GM12874 (cell line): ENCODE measurements around the gene LAD1.
A peak's percentile ranks its signal among the peaks of the same experiment; 100 is the strongest.

Experiments
- CTCF ChIP-seq: IDR thresholded peaks from 2 replicates; pipeline ENCODE4 v1.5.1; 2011; ENCODE audit warnings: low read depth, mild to moderate bottlenecking, control low read depth, low read length, moderate library complexity; ENCODE audit not compliant: insufficient read depth

Gene LAD1

GRCh38 chr1:201346987-201347386, 52.1 kb downstream of the LAD1 start:
- no peak for TF ChIP-seq CTCF

GRCh38 chr1:201346337-201346939, 52.7 kb downstream of the LAD1 start:
- peak; percentile 61 for TF ChIP-seq CTCF

DNA sequence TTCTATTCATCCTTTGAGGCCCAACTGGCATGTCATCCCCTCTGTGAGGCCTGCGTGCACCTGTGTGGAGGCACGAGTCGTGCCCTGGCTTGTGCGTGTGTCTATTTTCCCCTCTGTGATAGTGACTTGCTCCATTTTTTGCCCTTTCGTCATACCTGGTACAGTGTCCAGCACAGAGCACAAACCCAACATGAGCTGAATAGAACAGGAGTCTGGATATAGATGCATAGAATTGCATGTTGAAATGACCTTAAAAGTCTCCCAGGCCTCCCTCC, 54.1 kb downstream of the LAD1 start:
- TF ChIP-seq CTCF, result no peak

- TF ChIP-seq CTCF, result no peak
Measured at GRCh38 chr1:201344206-201345080, 54.7 kb downstream of the LAD1 start.

GRCh38 chr1:201341377-201341776, 57.7 kb downstream of the LAD1 start:
- no peak for TF ChIP-seq CTCF

GRCh38 chr1:201336711-201337450, 62.2 kb downstream of the LAD1 start:
- TF ChIP-seq CTCF, result no peak

DNA sequence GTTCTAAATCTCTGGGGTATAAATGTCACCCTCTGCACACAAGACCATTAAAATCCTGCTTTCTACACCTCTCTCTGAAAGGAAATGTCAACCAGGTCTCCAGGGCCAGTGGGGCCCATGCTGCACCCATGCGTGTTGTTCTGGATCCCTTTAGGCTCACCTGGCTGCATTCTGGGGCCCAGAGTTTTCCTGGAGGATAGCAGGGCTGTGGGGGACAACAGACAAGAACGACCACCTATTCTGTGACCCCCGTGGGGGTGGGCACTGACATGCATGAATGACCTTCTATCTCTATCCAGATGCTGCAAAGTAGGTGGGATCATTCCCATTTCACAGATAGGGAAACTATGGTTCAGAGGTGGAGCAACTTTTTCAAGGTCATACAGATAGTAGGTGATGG, 63.2 kb downstream of the LAD1 start:
- no peak for TF ChIP-seq CTCF
